GM19099 (cell line): ENCODE data around the gene NMRAL1.

Experiments used
- POLR2A ChIP-seq: IDR thresholded peaks from 3 replicates; pipeline ENCODE4 v1.6.1; 2011; ENCODE audit warnings: low read depth; ENCODE audit not compliant: insufficient read length; ENCODE audit errors: extremely low read depth

NMRAL1 gene

GRCh38 chr16:4460936-4461249, 13.5 kb downstream of the NMRAL1 start:
- TF ChIP-seq POLR2A, result no peak

GRCh38 chr16:4455951-4456350, 18.5 kb downstream of the NMRAL1 start:
- no peak for TF ChIP-seq POLR2A

GRCh38 chr16:4455081-4455480, 19.3 kb downstream of the NMRAL1 start:
- no peak for TF ChIP-seq POLR2A

GRCh38 chr16:4454623-4455022, 19.8 kb downstream of the NMRAL1 start:
- no peak for TF ChIP-seq POLR2A

GRCh38 chr16:4452674-4453073, 21.8 kb downstream of the NMRAL1 start:
- no peak for TF ChIP-seq POLR2A

- no peak for TF ChIP-seq POLR2A
Observed at GRCh38 chr16:4450931-4451519, 23.4 kb downstream of the NMRAL1 start.

GRCh38 chr16:4450430-4450829, 24.0 kb downstream of the NMRAL1 start:
- TF ChIP-seq POLR2A, result no peak

GRCh38 chr16:4443986-4444385, 30.4 kb downstream of the NMRAL1 start:
- TF ChIP-seq POLR2A, result no peak

GRCh38 chr16:4443271-4443670, 31.2 kb downstream of the NMRAL1 start:
- no peak for TF ChIP-seq POLR2A

GRCh38 chr16:4442371-4442770, 32.1 kb downstream of the NMRAL1 start:
- no peak for TF ChIP-seq POLR2A

GRCh38 chr16:4437366-4437765, 37.1 kb downstream of the NMRAL1 start:
- TF ChIP-seq POLR2A, result no peak

- TF ChIP-seq POLR2A, result no peak
Observed at GRCh38 chr16:4435337-4436067, 38.9 kb downstream of the NMRAL1 start.

GRCh38 chr16:4433914-4434787, 40.3 kb downstream of the NMRAL1 start:
- TF ChIP-seq POLR2A, result no peak

- no peak for TF ChIP-seq POLR2A
Observed at GRCh38 chr16:4433228-4433627, 41.2 kb downstream of the NMRAL1 start.

GRCh38 chr16:4431023-4431422, 43.4 kb downstream of the NMRAL1 start:
- no peak for TF ChIP-seq POLR2A

- no peak for TF ChIP-seq POLR2A
Observed at GRCh38 chr16:4428500-4428899, 45.9 kb downstream of the NMRAL1 start.

GRCh38 chr16:4426722-4427372, 47.6 kb downstream of the NMRAL1 start:
- no peak for TF ChIP-seq POLR2A
